Sigmoid colon (tissue), 7 donors: ENCODE measurements around the gene SNX24. TPM values are rescaled to one million over a fixed set of nuclear protein-coding genes. Genes with fewer than 3 reads are reported as not detected.

Experiments
- DNase-seq: peaks from one replicate; pipeline ENCODE4 v3.0.0-alpha.2; 2019
- H3K27ac ChIP-seq, 4 donors: fragments of 200-600 bp; sonication (generic); one replicate each; pipeline ENCODE4 v1.5.1; 2016 to 2019; ENCODE audit warnings: mild to moderate bottlenecking in 1 of 4
- H3K27me3 ChIP-seq, 3 donors: fragments of 200-600 bp; sonication (generic); one replicate each; pipeline ENCODE4 v1.5.1; 2019; ENCODE audit warnings: mild to moderate bottlenecking in 1 of 3
- H3K36me3 ChIP-seq, 4 donors: fragments of 200-600 bp; sonication (generic); one replicate each; pipeline ENCODE4 v1.5.1; 2016 to 2019
- H3K4me1 ChIP-seq, 4 donors: fragments of 200-600 bp; sonication (generic); one replicate each; pipeline ENCODE4 v1.5.1; 2017 to 2019
- H3K4me3 ChIP-seq, 4 donors: fragments of 200-600 bp; sonication (generic); one replicate each; pipeline ENCODE4 v1.5.1; 2017 to 2019; ENCODE audit warnings: mild to moderate bottlenecking in 2 of 4, moderate library complexity in 1 of 4
- H3K9me3 ChIP-seq, 4 donors: fragments of 200-600 bp in 3 of 4; sonication (generic) in 3 of 4; one replicate each; pipeline versions ENCODE4 v1.5.1 to v1.6.1; 2013 to 2019
- EP300 ChIP-seq, 4 donors: sonication (generic); formaldehyde crosslinking; IDR thresholded peaks; one replicate each; pipeline ENCODE4 v1.6.1; 2017; ENCODE audit warnings: antibody characterized with exemption in 4 of 4
- POLR2A ChIP-seq, 2 donors: fragments of 450-650 bp; IDR thresholded peaks; one replicate each; pipeline ENCODE4 v1.6.1; 2016; ENCODE audit warnings: antibody characterized with exemption in 2 of 2, mild to moderate bottlenecking in 2 of 2, moderate library complexity in 2 of 2
- POLR2AphosphoS5 ChIP-seq, 4 donors: sonication (generic); formaldehyde crosslinking; IDR thresholded peaks; one replicate each; pipeline ENCODE4 v1.6.1; 2017; ENCODE audit warnings: antibody characterized with exemption in 4 of 4
- WGBS, 2 donors: extraction: QIAGEN DNeasy Blood & Tissue Kit; methylation state at CpG; one replicate each; pipeline ENCODE4 v1.1.7; 2013; 5-methylcytosine and 5-hydroxymethylcytosine counted together
- intact Hi-C: fragments of 100-400 bp; cut with DNase I; formaldehyde crosslinking; loops from one replicate; pipeline ENCODE4 v1.15.1; 2023
- polyA plus RNA-seq, 3 donors: library from polyadenylated mRNA; stranded (reverse); fragments of 200-250 nt; gene quantifications; one replicate each; pipeline ENCODE4 v1.2.3, GENCODE V29; 2013
- total RNA-seq, 4 donors: library from RNA; depleted of rRNA; stranded (reverse); fragments of >200 nt; gene quantifications; one replicate each; pipeline ENCODE4 v1.1.0, GENCODE V29; 2016
- TF ChIP-seq, protein P1 (sequence below), 4 experiments: fragments of 450-650 bp in 3 of 4; fragments of 200-600 bp in 1 of 4; IDR thresholded peaks; one replicate each; pipeline ENCODE4 v1.5.1; 2016 to 2019; ENCODE audit warnings: antibody characterized with exemption in 4 of 4, mild to moderate bottlenecking in 3 of 4, moderate library complexity in 2 of 4
- donor health status: healthy with polysubstance abuse.
- donor health status: Bipolar disorder and iron deficiency.
- donor health status: healthy.

Gene SNX24
- total and polyA plus RNA-seq, 7 donors = 7.3 to 28.2 (median 10.7) TPM

DNA sequence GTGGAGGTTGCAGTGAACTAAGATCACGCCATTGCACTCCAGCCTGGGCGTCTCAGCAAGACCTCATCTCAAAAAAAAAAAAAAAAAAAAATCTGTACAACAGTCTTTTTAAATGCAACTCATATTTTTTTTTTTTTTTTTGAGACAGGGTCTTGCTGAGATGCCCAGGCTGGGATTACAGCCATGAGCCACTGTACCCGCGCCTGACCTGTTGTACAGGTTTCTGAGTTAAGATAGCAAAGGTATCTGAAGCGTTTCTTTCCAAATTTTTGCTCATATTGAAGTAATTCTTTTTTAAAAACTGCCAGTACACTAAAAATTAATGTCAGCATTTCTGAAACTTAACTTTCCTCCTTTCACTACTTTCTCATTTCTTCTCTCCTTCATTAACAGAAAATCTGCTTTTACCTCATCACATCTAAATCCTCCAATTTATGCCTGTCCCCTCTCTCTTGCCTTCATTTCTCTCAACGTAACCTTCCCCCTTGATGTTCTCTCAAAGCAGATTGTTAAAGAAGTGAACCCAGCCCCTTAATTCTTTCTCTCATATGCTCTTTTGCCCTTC lies 3.3 kb upstream of the SNX24 start:
- Histone ChIP-seq H3K9me3 (no peaks in the 10 kb centered on the region), H3K27me3 (no peaks in the 10 kb centered on the region), H3K4me1 (peaks cover 0 to 20% (median 19%) of the 10 kb centered on the region in 4 donors), H3K36me3 (no peaks in the 10 kb centered on the region), H3K4me3 (no peak overlapping the region), H3K27ac (no peak overlapping the region)
- WGBS, 2 donors = 95 to 96% methylated on average over 6 of the region's 6 CpGs
- intact Hi-C loops = no loop called here
- DNase-seq = no peak
- TF ChIP-seq, protein P1, sequence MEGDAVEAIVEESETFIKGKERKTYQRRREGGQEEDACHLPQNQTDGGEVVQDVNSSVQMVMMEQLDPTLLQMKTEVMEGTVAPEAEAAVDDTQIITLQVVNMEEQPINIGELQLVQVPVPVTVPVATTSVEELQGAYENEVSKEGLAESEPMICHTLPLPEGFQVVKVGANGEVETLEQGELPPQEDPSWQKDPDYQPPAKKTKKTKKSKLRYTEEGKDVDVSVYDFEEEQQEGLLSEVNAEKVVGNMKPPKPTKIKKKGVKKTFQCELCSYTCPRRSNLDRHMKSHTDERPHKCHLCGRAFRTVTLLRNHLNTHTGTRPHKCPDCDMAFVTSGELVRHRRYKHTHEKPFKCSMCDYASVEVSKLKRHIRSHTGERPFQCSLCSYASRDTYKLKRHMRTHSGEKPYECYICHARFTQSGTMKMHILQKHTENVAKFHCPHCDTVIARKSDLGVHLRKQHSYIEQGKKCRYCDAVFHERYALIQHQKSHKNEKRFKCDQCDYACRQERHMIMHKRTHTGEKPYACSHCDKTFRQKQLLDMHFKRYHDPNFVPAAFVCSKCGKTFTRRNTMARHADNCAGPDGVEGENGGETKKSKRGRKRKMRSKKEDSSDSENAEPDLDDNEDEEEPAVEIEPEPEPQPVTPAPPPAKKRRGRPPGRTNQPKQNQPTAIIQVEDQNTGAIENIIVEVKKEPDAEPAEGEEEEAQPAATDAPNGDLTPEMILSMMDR (IDR thresholded peaks at IDR 0.05) = no peak
- no peak for TF ChIP-seq POLR2AphosphoS5 (IDR thresholded peaks at IDR 0.05)
- no peak for TF ChIP-seq POLR2A (IDR thresholded peaks at IDR 0.05)
- no peak for TF ChIP-seq EP300 (IDR thresholded peaks at IDR 0.05)

DNA sequence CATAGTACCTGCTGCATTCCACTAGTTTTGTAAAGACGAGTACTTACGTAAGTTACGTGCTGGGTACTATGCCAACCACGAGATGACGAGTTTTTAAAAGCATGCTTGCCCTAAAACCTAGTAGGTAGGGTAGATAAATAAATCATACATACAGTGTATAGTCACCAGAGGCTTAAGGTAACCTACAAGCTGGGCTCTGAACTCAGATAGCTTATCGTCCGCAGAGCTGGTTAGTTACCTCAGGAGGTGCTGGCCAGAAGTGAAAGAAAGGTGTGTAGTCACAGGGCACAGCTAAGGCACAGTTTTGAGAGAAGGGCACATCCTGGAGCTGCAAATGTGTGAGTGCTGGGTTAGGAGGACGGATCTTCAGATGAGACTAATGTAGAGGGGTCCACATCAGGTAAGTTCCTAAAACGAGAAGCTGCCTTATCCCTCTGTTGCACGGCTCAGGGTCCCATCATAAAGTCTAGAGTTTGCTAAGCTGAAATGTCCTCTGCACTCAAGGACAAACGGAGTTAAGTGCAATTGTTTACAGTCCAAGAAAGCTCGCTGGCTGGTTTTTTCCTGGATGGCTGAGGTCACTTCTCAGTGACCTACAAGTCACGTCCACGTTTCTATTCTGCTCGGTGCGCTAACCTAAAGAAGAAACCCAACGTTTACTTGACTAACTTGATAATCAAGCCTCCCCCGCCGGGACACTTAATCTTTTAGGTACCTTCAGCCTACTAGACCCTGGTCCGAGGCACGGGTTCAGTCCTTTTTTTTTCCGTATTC lies 1.1 kb upstream of the SNX24 start:
- no peaks in the 10 kb centered on the region for H3K9me3 ChIP-seq
- intact Hi-C loops = loop anchor here (2.0 kb wide), 2 partner anchors 70 to 192 kb away; partner anchors contain the start of genes PPIC and SNX2
- peaks cover 0 to 31% (median 20%) of the 10 kb centered on the region in 4 donors for H3K4me1 ChIP-seq
- H3K4me3 ChIP-seq = peak overlapping the region; percentile 87 to 99 (median 97)
- no peaks in the 10 kb centered on the region for H3K36me3 ChIP-seq
- DNase-seq = no peak
- peak overlapping the region; percentile 91 to 97 (median 96) for H3K27ac ChIP-seq
- no peak for TF ChIP-seq EP300 (IDR thresholded peaks at IDR 0.05)
- TF ChIP-seq POLR2A (IDR thresholded peaks at IDR 0.05) = no peak
- TF ChIP-seq POLR2AphosphoS5 (IDR thresholded peaks at IDR 0.05) = no peak
- TF ChIP-seq, protein P1 (IDR thresholded peaks at IDR 0.05) = no peak
- H3K27me3 ChIP-seq = no peaks in the 10 kb centered on the region
- WGBS, 2 donors = 12 to 34% methylated on average over 22 of the region's 22 CpGs

DNA sequence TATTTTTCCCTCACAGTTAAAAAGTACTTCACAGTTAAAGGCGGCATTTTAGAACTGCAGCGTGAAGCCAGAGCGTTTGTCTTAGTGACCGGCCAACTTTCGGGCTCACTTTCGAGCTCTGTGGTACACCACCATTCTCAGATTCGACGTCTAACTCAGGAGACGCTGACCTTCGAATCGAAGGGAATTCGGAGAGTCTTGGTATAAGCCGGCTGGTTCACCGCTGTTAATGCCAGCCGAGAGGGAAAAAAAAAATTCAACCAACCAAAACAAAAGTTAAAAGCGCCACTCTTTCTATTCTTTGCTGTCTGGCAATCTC lies 544 bp upstream of the SNX24 start:
- Histone ChIP-seq H3K27ac (peak overlapping the region; percentile 91 to 97 (median 96)), H3K4me1 (peaks cover 0 to 31% (median 20%) of the 10 kb centered on the region in 4 donors), H3K36me3 (no peaks in the 10 kb centered on the region), H3K4me3 (peak overlapping the region; percentile 87 to 99 (median 97)), H3K9me3 (no peaks in the 10 kb centered on the region), H3K27me3 (no peaks in the 10 kb centered on the region)
- DNase-seq = no peak
- TF ChIP-seq POLR2AphosphoS5 (IDR thresholded peaks at IDR 0.05) = no peak
- TF ChIP-seq POLR2A (IDR thresholded peaks at IDR 0.05) = no peak
- TF ChIP-seq, protein P1 (IDR thresholded peaks at IDR 0.05) = no peak
- no peak for TF ChIP-seq EP300 (IDR thresholded peaks at IDR 0.05)
- intact Hi-C loops = loop anchor here (2.0 to 5.0 kb wide), 3 partner anchors 70 to 247 kb away; partner anchors contain the start of genes PPIC and SNX2
- 0 to 1% methylated on average over 16 of the region's 16 CpGs for WGBS, 2 donors

DNA sequence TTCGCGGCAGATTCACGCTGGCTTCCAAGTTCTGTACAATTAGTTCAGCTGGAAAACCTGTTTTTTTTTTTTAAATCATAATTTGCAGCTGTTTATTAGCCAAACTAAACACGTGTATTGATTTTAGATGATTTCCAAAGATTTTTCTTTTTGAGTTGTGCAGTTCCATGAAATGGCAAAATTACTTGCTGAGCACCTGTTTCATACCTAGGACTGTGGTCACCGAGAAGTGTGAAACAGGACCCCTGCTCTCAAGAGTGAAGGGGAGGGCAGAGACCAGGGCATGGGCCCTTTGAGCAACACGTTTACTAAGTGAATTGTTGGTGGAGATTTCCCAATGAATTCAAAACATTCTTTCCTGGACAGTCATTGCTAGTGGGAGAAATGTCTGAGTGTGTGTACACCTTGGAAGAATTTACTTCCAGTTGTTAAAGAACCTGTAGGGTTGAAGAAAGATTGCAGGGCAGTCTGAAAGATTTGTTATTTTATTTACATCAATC lies 688 bp downstream of the SNX24 start:
- Histone ChIP-seq H3K27me3 (no peaks in the 10 kb centered on the region), H3K4me3 (peak overlapping the region; percentile 87 to 99 (median 97)), H3K9me3 (no peaks in the 10 kb centered on the region), H3K36me3 (no peaks in the 10 kb centered on the region), H3K27ac (peak overlapping the region; percentile 91 to 97 (median 96)), H3K4me1 (peaks cover 0 to 31% (median 20%) of the 10 kb centered on the region in 4 donors)
- 3 to 12% methylated on average over 6 of the region's 6 CpGs for WGBS, 2 donors
- no peak for DNase-seq
- intact Hi-C loops = loop anchor here (5.0 kb wide), 1 partner anchor 246 kb away; no protein-coding TSS in a partner anchor
- TF ChIP-seq POLR2AphosphoS5 (IDR thresholded peaks at IDR 0.05) = no peak
- TF ChIP-seq EP300 (IDR thresholded peaks at IDR 0.05) = no peak
- no peak for TF ChIP-seq POLR2A (IDR thresholded peaks at IDR 0.05)
- TF ChIP-seq, protein P1 (IDR thresholded peaks at IDR 0.05) = no peak
